Endometrium (tissue), 2 donors: ENCODE data around the gene EFCAB12.
"Not testable (repeated sequence)": the region's sequence is repeated elsewhere in the genome, so short reads cannot be mapped to it uniquely, and the experiment has no call there.

Experiments
- FAIRE-seq: peaks from 2 replicates; lab custom pipeline; 2012; peaks lifted over from hg19 to GRCh38; lab: Jason Lieb, UNC
- donor health status: control.
- donor health status: control.

The EFCAB12 gene

DNA sequence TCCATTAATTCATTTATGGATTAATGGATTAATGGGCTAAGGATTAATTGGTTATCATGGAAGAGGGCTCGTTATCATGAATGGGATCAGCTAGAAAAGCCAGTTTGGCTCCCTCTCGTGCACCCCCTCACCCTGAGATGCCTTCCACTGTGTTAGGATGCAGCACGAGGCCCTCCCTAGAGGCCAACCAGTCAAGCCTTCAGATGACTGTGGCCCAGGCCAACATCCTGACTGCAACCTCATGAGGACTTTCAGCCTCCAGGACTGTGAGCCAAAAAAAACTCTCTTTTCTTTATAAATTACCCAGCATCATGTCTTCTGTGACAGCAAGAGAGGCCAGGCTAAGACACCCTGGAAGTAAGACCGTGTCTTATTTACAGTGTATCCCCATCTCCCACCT, 9.0 kb downstream of the EFCAB12 start:
- FAIRE-seq: no peak

DNA sequence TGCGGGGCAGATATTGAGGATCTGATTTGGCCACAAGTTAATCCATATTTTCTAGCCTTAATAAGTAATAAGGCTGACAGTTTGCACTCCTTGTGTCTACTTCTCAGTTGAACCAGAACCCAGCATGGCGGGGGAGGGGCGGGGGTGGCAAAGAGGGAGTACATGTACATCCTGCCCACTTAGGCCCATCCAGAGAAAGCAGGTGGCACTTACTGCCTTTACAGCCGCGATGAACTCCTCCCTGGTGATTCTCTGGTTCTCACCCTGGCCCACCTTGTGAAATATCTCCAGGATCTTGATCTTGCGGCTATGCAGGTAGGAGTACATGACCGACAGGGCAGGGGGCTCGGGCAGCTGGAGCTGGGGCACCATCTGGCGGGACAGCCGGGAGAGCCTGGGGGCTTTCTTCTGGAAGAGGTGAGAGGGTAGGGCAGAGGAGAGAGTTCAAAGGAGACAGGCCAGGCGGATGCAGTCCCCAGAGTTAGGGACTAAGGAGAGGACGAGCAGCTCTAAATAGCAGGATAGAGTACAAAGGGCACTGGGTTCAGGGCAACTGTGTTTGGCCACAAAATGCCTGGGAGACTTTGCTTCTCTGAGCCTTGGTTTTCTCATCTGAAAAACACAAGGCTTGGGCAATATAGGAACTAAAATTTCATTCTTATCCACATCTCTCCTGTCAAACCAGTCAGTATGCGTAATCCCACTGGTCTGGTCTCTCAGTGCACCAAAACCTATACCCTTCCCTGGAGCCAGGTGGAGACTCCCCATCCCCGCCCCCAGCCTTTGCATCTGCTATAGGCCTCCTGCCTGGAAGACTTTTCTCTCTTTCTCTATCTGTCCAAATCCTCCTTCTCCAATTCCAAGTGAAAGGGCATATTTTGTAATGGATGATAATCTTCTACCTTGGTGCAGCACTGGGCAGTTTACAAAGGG, 10.1 kb downstream of the EFCAB12 start:
- FAIRE-seq: no peak

DNA sequence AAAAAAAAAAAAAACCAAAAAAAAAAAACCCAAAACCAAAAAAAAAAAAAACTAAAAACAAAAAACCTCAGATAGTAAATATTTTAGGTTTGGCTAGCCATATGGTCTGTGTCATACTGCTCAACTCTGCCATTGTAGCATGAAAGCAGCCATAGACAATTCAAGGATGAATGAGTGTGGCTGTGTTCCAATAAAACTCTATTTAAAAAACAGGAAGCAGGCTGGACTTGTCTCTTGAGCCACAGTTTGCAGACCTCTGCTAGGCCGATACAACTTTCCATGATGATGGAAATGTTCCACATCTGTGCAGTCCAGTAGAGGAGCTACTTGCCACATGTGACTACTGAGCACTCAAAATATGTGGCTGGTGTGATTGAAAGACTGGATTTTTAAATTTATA, 11.1 kb downstream of the EFCAB12 start:
- FAIRE-seq: peak; percentile 99

DNA sequence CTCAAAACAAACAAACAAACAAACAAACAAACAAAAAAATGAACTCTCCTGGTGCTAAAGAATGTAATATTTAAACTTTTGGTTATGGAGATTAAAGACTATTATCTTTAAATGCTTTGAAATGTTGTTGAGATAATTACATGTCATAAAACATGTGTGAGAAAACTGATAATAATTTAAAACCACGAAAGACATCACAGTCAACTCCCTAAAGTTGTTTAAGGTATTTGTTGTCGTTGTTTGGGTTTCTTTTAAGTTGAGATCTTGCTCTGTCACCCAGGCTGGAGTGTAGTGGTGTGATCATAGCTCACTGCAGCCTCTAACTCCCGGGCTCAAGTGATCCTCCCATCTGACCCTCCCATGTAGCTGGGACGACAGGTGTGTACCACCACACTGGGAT, 12.0 kb downstream of the EFCAB12 start:
- FAIRE-seq: no peak

DNA sequence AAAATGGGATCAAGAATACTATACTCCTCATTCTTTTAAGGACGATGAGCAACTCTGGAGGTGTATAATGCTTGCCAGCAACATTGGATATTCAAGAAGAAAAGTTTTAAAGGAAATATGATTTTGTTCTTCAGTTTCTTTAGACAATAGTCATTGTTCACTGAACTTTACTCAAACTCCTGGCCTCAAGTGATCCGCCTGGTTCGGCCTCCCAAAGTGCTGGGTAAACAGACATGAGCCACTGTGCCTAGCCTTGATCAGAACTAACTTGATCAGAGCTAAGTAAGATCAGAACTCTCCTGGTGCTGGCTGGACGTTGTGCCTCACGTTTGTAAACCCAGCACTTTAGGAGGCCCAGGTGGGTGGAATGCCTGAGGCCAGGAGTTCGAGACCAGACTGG, 12.6 kb downstream of the EFCAB12 start:
- FAIRE-seq: no peak

DNA sequence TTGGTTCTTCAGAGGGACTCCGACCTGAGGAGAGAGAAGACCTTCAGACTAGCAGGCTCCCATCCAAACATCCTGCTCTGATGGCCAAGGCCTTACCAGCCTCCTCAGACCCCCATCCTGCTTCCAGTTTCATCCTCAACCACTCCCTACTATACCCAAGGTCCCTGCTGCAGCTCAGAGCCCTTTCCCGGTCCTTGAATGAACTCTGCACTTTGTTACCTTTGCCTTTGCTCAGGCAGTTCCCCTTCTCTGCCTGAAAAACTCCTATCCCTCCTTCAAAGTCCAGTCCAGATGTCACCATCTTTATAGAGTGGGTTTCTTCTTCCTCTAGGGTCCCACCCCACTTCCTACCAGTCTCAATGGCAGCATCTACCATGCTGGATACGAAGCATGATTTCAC, 13.1 kb downstream of the EFCAB12 start:
- no peak for FAIRE-seq

DNA sequence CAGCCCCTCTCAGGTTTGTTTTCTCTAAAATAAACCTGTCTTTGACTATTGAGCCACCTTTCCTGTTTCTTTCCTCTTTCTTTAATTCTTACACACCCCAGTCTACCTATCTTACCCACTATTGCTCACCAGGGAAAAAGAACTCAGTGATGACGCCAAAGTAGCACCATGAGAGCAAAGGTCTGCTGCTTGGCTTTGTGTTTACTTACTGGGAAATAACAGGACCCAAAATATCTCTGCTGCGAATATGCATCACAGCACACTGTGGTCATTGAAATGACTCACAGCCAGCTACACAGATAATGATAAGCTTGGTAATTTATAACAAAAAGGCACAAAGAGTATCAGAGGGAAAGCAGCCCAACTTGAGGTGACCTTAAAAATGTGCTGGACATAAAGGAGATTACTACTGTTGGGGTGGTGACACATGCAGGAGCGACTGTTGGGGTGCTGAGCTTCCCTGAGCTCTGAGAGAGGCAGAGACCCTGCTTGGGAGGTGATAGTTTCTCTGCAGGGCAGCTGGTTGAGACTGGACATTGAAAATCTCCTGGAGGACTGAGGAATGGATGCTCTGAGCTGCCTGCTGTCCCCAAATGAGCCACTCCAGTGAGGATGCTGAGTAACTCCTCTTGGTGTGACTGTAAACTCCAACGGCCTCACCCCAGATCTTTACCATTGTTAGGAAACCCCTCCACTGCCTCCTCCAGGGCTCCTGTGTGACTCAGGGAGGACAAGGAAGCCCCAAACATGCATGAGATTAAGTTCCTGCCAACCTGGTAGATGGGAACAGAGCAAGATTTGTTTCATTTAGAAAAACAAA, 14.5 kb downstream of the EFCAB12 start:
- no peak for FAIRE-seq

DNA sequence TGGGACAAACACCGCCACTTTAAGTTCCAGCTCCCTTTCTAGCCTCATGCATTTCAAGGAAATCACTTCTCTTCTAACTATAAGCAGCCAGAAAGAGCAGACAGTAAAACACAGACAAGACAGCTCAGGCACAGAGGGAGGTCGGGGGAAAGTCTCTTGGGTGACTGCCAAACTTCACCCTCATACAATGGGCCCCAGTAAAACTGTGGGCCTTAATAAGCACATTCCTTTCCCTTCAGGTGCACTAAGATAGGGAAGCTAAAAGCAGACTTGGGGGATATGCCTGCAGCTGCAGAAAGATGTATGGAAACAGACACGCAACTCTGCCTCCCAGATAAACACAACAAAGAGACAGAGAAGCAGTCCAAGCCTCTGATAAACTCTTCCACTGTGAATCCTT, 15.2 kb downstream of the EFCAB12 start:
- FAIRE-seq: not testable (repeated sequence)

DNA sequence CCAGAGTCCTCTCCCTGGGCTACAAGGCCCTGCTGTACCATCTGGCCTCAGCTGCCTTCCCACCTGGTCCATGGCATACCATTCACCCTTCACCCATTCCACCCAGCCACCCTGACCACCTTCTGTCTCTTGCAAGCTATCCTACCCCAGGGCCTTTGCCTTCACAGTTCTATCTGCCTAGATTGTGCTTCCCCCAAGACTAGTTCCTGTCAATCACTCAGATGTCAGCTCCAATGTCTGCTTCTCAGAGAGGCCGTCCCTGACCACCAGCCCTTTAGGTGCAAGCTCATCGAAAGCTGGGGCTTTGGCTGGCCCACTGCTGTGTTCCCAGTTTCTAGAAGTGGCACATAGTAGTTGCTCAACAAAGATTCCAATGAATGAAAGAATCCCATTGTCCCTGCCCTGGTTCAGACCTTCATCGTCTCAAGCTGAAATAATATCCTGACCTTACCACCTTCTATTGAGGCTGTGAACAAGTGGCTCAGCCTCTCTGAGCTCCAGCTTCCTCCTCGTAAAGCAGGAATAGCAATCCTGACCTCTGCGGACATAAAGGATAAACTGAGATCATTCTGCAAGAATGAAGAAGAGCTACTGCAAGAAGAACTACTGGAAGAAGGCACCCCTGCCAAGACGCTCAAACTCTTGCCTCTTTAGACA, 15.8 kb downstream of the EFCAB12 start:
- FAIRE-seq: no peak

DNA sequence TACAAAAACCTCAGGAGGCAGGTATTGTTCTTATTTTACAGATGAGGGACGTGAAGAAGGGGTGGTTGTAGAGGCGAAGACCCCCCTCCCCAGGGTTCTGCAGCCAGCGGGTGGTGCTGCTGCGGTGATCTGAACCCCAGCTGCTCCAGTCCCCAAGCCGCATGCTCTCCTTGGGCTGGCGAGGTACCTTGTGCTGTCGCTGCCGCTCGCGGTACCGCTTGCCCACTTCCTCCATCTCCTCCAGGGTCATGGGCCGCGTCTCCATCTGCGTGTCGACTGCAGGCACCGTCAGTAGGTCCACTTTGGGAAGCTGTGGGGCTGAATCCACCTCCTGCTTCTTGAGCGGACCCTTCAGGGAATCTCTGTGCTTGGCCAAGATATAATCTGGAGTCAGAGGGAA, 17.5 kb downstream of the EFCAB12 start:
- FAIRE-seq: no peak

DNA sequence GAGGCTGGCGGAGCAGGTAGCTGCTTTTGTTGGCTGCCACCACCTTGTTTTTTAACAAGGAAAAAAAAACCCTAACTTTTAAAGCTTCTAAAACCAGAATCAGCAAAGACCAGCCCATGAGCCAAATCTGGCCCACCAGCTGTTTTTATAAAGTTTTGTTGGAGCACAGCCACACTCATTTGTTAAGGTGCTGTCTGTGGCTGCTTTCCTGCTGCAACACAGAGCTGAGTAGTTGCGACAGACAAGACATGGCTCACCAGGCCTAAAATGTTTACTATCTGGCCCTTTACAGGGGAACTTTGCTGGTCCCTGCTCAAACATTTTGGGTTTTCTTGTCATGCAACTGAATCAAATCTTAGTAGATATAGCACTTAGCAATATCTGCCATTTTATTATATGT, 18.9 kb downstream of the EFCAB12 start:
- no peak for FAIRE-seq

DNA sequence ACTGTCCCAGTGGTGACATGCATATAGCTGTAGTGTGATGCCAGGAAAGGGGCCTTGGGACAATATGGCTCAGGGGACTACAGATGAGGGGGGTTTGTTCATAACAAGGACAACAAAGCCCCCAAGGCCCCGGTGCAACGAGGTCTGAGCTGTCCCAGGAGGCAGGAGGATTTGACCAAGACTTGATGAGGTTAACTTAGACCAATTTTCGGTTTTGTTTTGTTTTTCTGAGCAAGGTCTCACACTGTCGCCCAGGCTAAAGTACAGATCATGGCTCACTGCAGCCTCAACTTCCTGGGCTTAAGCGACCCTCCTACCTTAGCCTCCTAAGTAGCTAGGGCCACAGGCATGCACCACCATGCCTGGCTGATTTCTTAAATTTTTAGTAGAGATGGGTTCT, 23.8 kb downstream of the EFCAB12 start:
- no peak for FAIRE-seq

DNA sequence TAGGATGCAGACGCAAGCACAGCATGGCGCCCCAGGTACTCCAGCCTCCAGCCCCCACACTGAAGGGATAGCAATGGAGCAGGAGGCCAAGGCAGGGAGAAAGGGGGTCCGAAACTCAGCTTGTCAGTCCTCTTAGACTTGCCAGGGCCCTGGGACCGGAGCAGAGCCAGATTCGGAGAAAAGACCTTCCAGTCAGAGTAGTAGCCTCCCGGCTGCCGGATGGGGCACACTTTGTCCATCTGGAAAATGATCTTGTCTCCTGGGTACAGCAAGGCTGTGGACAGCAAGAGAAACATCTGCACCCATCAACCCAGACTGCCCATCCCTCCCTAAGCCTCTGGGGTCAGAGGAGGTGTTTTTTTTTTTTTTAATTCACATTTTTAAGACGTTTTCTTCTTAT, 24.3 kb downstream of the EFCAB12 start:
- no peak for FAIRE-seq

DNA sequence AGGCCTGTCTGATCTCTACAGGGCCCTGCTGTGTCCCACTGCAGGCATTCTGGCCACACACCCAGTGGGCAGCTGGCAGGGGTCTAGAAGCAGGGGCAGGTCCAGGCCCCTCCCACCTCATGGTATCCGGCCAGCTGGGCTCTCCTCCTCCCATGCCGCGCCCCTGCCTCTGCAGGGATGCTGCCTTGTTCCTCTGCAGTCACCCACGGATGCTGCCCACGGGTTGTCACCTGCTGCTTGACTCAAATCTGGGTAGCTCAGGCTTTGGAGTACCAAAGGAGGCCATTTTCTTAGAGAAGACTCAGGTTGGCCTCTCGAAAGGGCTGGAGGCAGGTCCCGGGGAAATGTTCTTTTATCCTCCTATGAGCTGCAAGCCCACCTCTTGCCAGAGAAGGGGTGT, 25.0 kb downstream of the EFCAB12 start:
- no peak for FAIRE-seq

DNA sequence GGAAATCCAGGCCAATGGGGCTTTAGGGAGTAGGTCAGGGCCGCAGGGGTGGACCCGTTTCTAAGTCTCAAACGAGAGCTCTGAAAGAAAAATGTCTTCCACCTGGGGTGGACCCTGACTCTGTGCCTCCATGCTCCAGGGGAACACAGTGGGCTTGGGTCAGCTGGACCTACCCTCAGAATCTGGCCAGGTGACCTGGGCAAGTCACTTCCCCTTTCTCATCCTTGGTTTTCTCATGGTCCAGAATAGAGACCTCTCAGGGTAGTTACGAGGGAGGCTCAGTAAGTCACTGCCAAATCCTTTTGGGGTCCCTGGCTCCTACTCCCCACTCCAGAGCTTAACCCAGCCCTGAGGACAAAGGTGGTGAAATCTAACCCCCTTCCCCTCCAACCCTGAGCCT, 25.8 kb downstream of the EFCAB12 start:
- no peak for FAIRE-seq

DNA sequence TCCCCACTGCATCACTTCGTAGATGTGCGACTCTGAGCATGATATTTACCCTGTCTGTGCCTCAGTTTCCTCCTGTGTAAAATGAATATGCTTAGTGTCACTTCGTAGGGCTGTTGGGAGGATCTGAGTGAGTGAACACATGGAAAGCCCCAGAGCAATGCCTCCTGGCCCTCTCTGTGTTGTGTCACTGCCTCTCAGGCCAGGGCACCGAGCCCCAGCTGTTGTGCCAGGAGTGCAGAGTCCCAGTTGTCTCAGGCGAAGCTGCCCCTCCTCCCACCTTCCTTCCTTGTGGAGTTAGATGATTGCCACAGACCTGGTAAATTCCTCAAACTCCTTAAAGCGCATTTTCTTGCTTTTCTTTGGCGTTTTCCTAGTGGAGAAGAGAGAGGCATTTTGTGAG, 26.2 kb downstream of the EFCAB12 start:
- FAIRE-seq: no peak

DNA sequence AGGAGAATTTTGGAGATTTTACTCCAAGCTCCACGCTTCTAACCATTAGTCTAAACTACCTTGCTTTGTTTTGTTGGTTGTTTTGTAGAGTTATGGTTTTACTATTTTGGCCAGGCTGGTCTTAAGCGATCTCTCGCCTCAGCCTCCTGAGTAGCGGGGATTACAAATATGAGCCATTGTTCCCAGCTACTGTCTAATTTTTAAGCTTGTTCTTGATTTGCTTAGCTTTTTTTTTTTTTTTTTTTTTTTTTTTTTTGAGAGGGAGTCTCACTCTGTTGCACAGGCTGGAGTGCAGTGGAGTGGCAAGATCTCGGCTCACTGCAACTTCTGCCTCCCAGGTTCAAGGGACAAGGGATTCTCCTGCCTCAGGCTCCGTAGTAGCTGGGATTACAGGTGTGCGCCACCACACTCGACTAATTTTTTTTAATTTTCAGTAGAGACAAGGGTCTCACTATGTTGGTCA, 28.5 kb downstream of the EFCAB12 start:
- no peak for FAIRE-seq

DNA sequence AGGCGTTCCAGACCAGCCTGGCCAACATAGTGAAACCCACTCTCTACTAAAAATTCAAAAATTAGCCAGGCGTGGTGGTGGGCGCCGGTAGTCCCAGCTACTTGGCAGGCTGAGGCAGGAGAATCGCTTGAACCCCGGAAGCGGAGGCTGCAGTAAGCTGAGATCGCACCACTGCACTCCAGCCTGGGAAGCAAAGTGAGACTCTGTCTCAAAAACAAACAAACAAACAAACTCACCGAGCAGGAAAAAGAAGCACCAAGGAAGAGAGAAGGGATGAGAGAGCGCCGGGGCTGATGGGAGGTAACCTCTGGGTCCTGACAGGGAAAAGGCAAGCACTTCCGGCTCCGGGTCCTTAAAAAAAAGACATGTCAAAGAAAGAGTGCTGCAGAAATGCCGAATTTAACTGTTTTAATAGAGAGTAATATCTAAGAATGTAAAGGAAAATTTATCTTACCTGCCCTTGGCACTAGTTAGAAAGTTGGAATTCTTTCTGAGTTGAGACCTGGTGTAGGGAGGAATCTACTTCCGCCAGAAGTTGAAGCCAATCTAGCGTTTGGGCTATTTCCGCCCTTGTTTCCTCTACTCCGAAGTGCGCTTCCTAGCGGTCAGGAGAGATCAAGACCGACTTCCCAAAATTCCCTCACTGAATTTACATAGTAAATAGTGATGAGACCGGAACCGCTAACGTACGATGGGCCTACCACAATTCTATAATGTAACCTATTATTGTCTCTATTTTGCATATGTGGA, 29.1 kb downstream of the EFCAB12 start:
- FAIRE-seq: peak; percentile 83

DNA sequence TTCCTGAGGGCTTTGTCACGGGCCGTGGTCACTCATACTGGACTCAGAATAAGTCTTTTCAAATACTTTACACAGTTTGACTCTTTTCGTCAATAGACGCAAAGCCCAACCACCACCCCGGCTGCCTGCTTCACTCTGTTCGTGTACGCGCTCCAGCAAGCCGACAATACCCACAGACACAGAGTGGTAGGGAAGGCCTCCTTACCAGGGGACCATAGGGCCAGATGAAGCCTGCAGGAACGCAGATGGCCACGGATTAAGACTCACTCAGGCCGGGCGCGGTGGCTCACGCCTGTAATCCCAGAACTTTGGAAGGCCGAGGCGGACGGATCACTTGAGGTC, 29.7 kb downstream of the EFCAB12 start:
- no peak for FAIRE-seq

DNA sequence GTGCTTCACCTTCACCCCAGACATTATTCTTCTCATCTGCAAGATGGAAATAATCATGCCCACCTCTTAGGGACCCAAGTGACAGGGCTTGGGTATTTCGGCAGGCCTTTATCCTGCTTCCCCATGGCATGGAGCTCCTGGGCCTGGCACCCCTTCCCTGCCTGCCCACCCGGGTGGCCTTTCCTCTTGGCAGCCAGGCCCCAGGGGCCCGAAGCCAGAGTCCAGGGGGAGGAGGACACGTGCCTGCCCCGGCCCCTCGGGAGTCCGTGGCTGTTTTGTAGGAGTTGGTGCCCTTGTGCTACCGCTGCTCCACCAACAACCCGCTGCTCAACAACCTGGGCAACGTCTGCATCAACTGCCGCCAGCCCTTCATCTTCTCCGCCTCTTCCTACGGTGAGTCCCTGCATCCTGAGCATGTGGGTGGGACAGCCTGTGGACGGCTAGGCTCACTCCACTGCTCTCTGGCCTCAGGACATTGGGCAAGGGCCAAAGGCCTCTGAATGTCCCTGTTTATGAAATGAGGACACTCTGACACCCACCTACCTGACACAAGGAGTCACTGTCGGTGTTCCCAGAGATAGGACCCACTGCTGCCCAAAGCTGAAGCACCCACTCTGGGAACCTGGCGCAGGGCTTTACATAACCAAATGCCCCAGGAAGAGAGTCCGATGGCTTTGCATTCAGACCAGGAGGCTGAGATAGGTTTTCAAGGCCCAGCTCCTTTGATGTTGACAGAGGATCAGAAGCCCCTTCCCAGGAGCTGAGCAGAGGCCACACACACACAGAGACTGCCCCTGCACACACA, 34.5 kb downstream of the EFCAB12 start:
- not testable (repeated sequence) for FAIRE-seq

DNA sequence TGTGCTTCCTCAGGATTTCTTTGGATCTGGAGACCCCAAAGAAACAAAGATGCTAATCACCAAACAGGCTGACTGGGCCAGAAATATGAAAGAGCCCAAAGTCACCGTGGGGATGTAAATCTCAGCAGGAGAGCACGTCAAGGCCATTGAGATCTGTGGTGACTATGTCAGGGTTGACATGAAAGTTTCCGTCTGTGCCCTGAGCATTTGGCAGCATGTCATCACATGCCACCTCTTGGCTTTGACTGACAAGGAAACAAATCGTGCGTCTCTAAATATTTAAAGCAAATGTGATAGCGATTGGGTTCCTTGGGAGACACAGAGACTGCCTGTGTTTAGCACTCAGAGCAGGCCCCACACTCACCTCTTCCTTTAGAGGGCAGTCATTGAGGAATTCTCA, 35.2 kb downstream of the EFCAB12 start:
- no peak for FAIRE-seq
